Gastrocnemius medialis (tissue), 4 donors: ENCODE data around the gene TP63.

Experiments
- POLR2A ChIP-seq, 2 donors: fragments of 450-650 bp; IDR thresholded peaks; one replicate each; pipeline ENCODE4 v1.6.1; 2017; ENCODE audit warnings: antibody characterized with exemption in 2 of 2, mild to moderate bottlenecking in 2 of 2, moderate library complexity in 2 of 2
- TF ChIP-seq, protein P1 (sequence below), 5 experiments: fragments of 450-650 bp in 3 of 5; fragments of 200-600 bp in 2 of 5; sonication (generic) in 2 of 5; IDR thresholded peaks in 4 of 5; conservative IDR thresholded peaks in 1 of 5; 1 replicate in 4 of 5; 2 replicates in 1 of 5; pipeline ENCODE4 v1.5.1; 2016 to 2019; ENCODE audit warnings: antibody characterized with exemption in 5 of 5, mild to moderate bottlenecking in 3 of 5, moderate library complexity in 3 of 5

GRCh38 chr3:189827108-189827507 lies 195.9 kb downstream of the TP63 start:
- no peak for TF ChIP-seq POLR2A (IDR thresholded peaks at IDR 0.05)
- TF ChIP-seq, protein P1, sequence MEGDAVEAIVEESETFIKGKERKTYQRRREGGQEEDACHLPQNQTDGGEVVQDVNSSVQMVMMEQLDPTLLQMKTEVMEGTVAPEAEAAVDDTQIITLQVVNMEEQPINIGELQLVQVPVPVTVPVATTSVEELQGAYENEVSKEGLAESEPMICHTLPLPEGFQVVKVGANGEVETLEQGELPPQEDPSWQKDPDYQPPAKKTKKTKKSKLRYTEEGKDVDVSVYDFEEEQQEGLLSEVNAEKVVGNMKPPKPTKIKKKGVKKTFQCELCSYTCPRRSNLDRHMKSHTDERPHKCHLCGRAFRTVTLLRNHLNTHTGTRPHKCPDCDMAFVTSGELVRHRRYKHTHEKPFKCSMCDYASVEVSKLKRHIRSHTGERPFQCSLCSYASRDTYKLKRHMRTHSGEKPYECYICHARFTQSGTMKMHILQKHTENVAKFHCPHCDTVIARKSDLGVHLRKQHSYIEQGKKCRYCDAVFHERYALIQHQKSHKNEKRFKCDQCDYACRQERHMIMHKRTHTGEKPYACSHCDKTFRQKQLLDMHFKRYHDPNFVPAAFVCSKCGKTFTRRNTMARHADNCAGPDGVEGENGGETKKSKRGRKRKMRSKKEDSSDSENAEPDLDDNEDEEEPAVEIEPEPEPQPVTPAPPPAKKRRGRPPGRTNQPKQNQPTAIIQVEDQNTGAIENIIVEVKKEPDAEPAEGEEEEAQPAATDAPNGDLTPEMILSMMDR (IDR thresholded peaks at IDR 0.05 in 4 of 5, conservative IDR thresholded peaks at IDR 0.05 in 1 of 5), result no peak
